Measurements from ENCODE around the gene CD177. TPM values are rescaled to one million over a fixed set of nuclear protein-coding genes. Genes with fewer than 3 reads are reported as not detected.
A peak's percentile ranks its signal among the peaks of the same experiment; 100 is the strongest.

CD177 gene
- total RNA-seq, 1 experiment from 2014 or later: 0.09 TPM

GRCh38 chr19:43331435-43332010 lies 22.0 kb upstream of the CD177 start:
- peak overlapping the region in 1 of 3 experiments; percentile 0; a peak in 2 of 7 replicates for H3K27ac Mint-ChIP-seq
- no peaks in the 10 kb centered on the region for H3K79me1 ChIP-seq (ENCODE audit: insufficient read depth, low read depth, low read length, poor library complexity, severe bottlenecking)
- H3K4me2 ChIP-seq (ENCODE audit: insufficient read depth, insufficient read length, low read length): no peak overlapping the region
- no CpG with 5 or more reads among the region's 4 CpGs for WGBS (ENCODE audit: extremely low coverage, insufficient read length, low lambda C conversion rate)
- H2AFZ ChIP-seq (ENCODE audit: low read length): no peak overlapping the region
- H4K8ac ChIP-seq (replicated peaks; ENCODE audit: insufficient read length, low read depth, low read length): no peak overlapping the region
- H3K27me3 ChIP-seq (ENCODE audit: insufficient read depth, low read length): no peaks in the 10 kb centered on the region
- peaks cover 14 to 17% of the 10 kb centered on the region in 2 experiments for H3K4me1 Mint-ChIP-seq
- TF ChIP-seq CTCF (conservative IDR thresholded peaks at IDR 0.05): no peak
- no peaks in the 10 kb centered on the region for H4K20me1 ChIP-seq (ENCODE audit: control insufficient read depth, insufficient read depth, insufficient read length)
- H3K9me3 Mint-ChIP-seq: peaks cover 25 to 76% of the 10 kb centered on the region in 2 experiments
- H2BK120ac ChIP-seq (ENCODE audit: low read depth, low read length, poor library complexity, severe bottlenecking): no peak overlapping the region
- peaks cover 14% of the 10 kb centered on the region; the same call in 1 of the 2 replicates for H3K4me1 ChIP-seq (ENCODE audit: insufficient read depth, low read length)
- H3K4me3 Mint-ChIP-seq: no peak overlapping the region; a peak in 1 of 5 replicates
- peaks cover 11% of the 10 kb centered on the region for H3K9me3 ChIP-seq (ENCODE audit: control insufficient read depth, low read depth, low read length)
- H2BK12ac ChIP-seq (ENCODE audit: insufficient read length, low read depth, low read length): no peak overlapping the region
- no peak overlapping the region; the same call in 1 of the 2 replicates for H3K4ac ChIP-seq (ENCODE audit: low read depth, low read length)
- H3K27me3 Mint-ChIP-seq (ENCODE audit: low read depth): peaks cover 13% of the 10 kb centered on the region
- H4K91ac ChIP-seq (ENCODE audit: insufficient read length, low read depth, low read length): no peak overlapping the region
- H3K36me3 Mint-ChIP-seq (ENCODE audit: insufficient read depth in 1 of 3, low read depth in 3 of 3): peaks cover 12 to 26% (median 25%) of the 10 kb centered on the region in 3 experiments; a peak in 6 of 7 replicates
- no peak overlapping the region for H3K14ac ChIP-seq (ENCODE audit: insufficient read depth, low read length)
- H3K23ac ChIP-seq (ENCODE audit: insufficient read length, low read depth, low read length): no peak overlapping the region
- no peak overlapping the region for H2BK20ac ChIP-seq (ENCODE audit: low read depth, low read length, poor library complexity, severe bottlenecking)
- no peak overlapping the region for H3K27ac ChIP-seq (ENCODE audit: insufficient read length, low read depth, low read length)
- no peak overlapping the region for H2BK15ac ChIP-seq (ENCODE audit: low read depth, low read length)
- H3K23me2 ChIP-seq (ENCODE audit: insufficient read length, low read depth, low read length, poor library complexity, severe bottlenecking): no peaks in the 10 kb centered on the region
- H3K18ac ChIP-seq (ENCODE audit: insufficient read length, low read depth, low read length): no peak overlapping the region
- no peak overlapping the region for H2AK5ac ChIP-seq (ENCODE audit: insufficient read length, low read length)
- no peak overlapping the region for H3K56ac ChIP-seq (ENCODE audit: insufficient read length, low read depth, low read length)
- H3T11ph ChIP-seq (ENCODE audit: low read length): no peak overlapping the region
- no peak overlapping the region for H4K5ac ChIP-seq (ENCODE audit: insufficient read length, low read depth, low read length)
- H3K9ac ChIP-seq (ENCODE audit: extremely low read depth, insufficient read length, low read length): no peak overlapping the region
- H3K79me2 ChIP-seq (ENCODE audit: insufficient read depth, low read length): no peaks in the 10 kb centered on the region
- DNase-seq: no peak
- no peak overlapping the region for H2BK5ac ChIP-seq (ENCODE audit: insufficient read length, low read length)

Data from H9 (cell line).